Type B pancreatic cell (in vitro differentiated cells): ENCODE results near the gene SMG6. TPM values are rescaled to one million over a fixed set of nuclear protein-coding genes. Genes with fewer than 3 reads are reported as not detected.

Source experiments
- DNase-seq: peaks from one replicate; pipeline ENCODE4 v3.0.0; 2021; ENCODE audit warnings: mixed read lengths; ENCODE audit not compliant: unreplicated experiment; ENCODE audit errors: extremely low spot score
- H3K27ac Mint-ChIP-seq: 2 replicates; pipeline ENCODE4 v1.8.0; 2021; ENCODE audit warnings: mild to moderate bottlenecking, mixed read lengths
- H3K27me3 Mint-ChIP-seq: 2 replicates; pipeline ENCODE4 v1.8.0; 2021; ENCODE audit warnings: mixed read lengths
- H3K36me3 Mint-ChIP-seq: 2 replicates; pipeline ENCODE4 v1.8.0; 2021; ENCODE audit warnings: mixed read lengths
- H3K4me1 Mint-ChIP-seq: one replicate; pipeline ENCODE4 v1.8.0; 2021; ENCODE audit warnings: mixed read lengths; ENCODE audit not compliant: unreplicated experiment
- H3K4me3 Mint-ChIP-seq: 2 replicates; pipeline ENCODE4 v1.8.0; 2021; ENCODE audit warnings: mild to moderate bottlenecking, mixed read lengths
- H3K9me3 Mint-ChIP-seq: 2 replicates; pipeline ENCODE4 v1.8.0; 2021; ENCODE audit warnings: mixed read lengths
- total RNA-seq: library from RNA; stranded (reverse); gene quantifications from 2 replicates; pipeline ENCODE4 v1.2.1, GENCODE V29; 2021; ENCODE audit warnings: low replicate concordance
- TF ChIP-seq, protein P1 (sequence below): fragments of 200-600 bp; sonication (generic); conservative IDR thresholded peaks from 2 replicates; pipeline ENCODE4 v1.5.0; 2021; ENCODE audit warnings: antibody characterized with exemption, mild to moderate bottlenecking

SMG6 gene
- total RNA-seq, 1 donor from 2014 or later = 39.0 TPM

DNA sequence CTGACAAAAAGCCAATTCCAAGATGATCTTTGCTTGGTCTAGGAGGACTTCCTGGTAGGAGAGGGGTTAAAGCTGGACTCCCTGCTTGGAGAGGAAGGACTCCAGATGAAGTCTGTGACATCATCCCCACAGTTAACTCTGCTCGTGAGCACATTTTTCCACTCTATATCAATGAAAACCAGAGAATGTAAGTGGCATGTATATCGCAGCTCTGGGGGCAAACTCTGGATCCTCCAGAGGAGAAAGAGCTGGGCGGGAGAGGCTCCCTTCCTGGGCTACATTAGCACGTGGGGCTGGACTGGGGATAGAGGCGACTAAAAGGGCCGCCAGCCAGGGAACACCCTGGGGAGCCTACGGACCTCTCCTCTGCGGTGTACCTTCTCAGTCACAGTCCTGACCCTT, 214.6 kb downstream of the SMG6 start:
- peaks cover 69% of the 10 kb centered on the region for H3K4me1 Mint-ChIP-seq
- peak overlapping the region; percentile 76 for H3K4me3 Mint-ChIP-seq
- H3K36me3 Mint-ChIP-seq = peaks cover 13% of the 10 kb centered on the region
- no peaks in the 10 kb centered on the region for H3K27me3 Mint-ChIP-seq
- DNase-seq = no peak
- TF ChIP-seq, protein P1, sequence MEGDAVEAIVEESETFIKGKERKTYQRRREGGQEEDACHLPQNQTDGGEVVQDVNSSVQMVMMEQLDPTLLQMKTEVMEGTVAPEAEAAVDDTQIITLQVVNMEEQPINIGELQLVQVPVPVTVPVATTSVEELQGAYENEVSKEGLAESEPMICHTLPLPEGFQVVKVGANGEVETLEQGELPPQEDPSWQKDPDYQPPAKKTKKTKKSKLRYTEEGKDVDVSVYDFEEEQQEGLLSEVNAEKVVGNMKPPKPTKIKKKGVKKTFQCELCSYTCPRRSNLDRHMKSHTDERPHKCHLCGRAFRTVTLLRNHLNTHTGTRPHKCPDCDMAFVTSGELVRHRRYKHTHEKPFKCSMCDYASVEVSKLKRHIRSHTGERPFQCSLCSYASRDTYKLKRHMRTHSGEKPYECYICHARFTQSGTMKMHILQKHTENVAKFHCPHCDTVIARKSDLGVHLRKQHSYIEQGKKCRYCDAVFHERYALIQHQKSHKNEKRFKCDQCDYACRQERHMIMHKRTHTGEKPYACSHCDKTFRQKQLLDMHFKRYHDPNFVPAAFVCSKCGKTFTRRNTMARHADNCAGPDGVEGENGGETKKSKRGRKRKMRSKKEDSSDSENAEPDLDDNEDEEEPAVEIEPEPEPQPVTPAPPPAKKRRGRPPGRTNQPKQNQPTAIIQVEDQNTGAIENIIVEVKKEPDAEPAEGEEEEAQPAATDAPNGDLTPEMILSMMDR = no peak
- H3K27ac Mint-ChIP-seq = peak overlapping the region; percentile 84
- no peaks in the 10 kb centered on the region for H3K9me3 Mint-ChIP-seq

- H3K4me1 Mint-ChIP-seq = peaks cover 81% of the 10 kb centered on the region
- TF ChIP-seq, protein P1 = no peak
- no peak for DNase-seq
- H3K9me3 Mint-ChIP-seq = no peaks in the 10 kb centered on the region
- H3K27me3 Mint-ChIP-seq = no peaks in the 10 kb centered on the region
- H3K36me3 Mint-ChIP-seq = peaks cover 13% of the 10 kb centered on the region
- H3K4me3 Mint-ChIP-seq = no peak overlapping the region
- no peak overlapping the region for H3K27ac Mint-ChIP-seq
Observed at GRCh38 chr17:2087597-2088211, 215.9 kb downstream of the SMG6 start.

DNA sequence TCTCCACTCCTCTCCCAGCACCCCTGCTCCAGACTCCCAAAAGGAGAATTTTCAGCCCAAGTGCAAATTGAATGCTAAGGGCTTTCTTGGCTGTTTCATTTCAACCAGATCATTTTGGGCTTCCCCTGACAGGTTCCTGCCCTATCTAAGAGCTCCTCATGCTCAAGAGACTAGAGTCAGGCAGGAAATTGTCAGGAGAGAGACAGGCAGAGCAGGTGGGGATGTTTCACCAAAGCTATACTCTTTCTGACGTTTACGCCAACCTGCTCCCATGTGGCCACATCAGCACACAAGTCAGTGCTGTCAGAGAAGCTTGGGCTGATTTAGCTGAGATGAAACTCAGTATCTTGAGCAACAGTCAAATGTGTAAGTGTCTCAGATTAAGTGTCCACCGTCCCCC, 217.3 kb downstream of the SMG6 start:
- Mint-ChIP-seq H3K27ac (peak overlapping the region; percentile 82), H3K36me3 (peaks cover 15% of the 10 kb centered on the region), H3K27me3 (no peaks in the 10 kb centered on the region), H3K4me1 (peaks cover 73% of the 10 kb centered on the region), H3K4me3 (no peak overlapping the region), H3K9me3 (no peaks in the 10 kb centered on the region)
- no peak for DNase-seq
- TF ChIP-seq, protein P1 = no peak

DNA sequence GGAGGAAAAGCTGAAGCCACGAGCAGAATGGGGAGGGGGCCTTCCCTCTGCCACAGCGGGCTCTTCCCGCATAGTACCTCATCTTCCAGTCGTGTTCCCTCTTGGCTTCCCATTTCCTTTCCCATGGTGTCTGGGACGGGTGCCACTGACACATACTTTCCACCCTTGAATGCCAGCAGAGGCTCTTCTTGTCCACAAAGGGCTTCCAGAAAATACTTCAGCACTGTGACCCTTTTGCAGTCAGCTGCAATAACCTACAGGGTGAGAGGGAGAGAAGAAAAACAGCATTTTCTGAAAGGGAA, 218.0 kb downstream of the SMG6 start:
- H3K9me3 Mint-ChIP-seq = no peaks in the 10 kb centered on the region
- peak overlapping the region; percentile 31 for H3K4me3 Mint-ChIP-seq
- H3K27me3 Mint-ChIP-seq = no peaks in the 10 kb centered on the region
- H3K36me3 Mint-ChIP-seq = peaks cover 15% of the 10 kb centered on the region
- peak overlapping the region; percentile 82 for H3K27ac Mint-ChIP-seq
- peaks cover 67% of the 10 kb centered on the region for H3K4me1 Mint-ChIP-seq
- DNase-seq = no peak
- TF ChIP-seq, protein P1 = no peak

GRCh38 chr17:2084766-2085647, 218.6 kb downstream of the SMG6 start:
- TF ChIP-seq, protein P1 = no peak
- no peaks in the 10 kb centered on the region for H3K9me3 Mint-ChIP-seq
- H3K27me3 Mint-ChIP-seq = no peaks in the 10 kb centered on the region
- H3K4me3 Mint-ChIP-seq = peak overlapping the region; percentile 40
- peaks cover 15% of the 10 kb centered on the region for H3K36me3 Mint-ChIP-seq
- peak overlapping the region; percentile 82 for H3K27ac Mint-ChIP-seq
- H3K4me1 Mint-ChIP-seq = peaks cover 62% of the 10 kb centered on the region
- DNase-seq = no peak
